Left lung (tissue), 10 donors: Measurements from ENCODE around the gene COL20A1. TPM values are rescaled to one million over a fixed set of nuclear protein-coding genes. Genes with fewer than 3 reads are reported as not detected.
A peak's percentile ranks its signal among the peaks of the same experiment; 100 is the strongest.

ENCODE experiments used
- ATAC-seq: fragments of 200-7000 bp; cut with Tn5 transposase; one replicate; pipeline ENCODE4 v1.9.1; 2020; ENCODE audit warnings: moderate library complexity
- DNase-seq, 4 donors: peaks; one replicate each; pipeline ENCODE4 v3.0.0-alpha.2; 2013 to 2020
- H3K27ac ChIP-seq, 2 donors: fragments of 200-600 bp; sonication (generic) in 1 of 2; one replicate each; pipeline versions ENCODE4 v1.5.0 to v1.8.0; 2020 to 2021
- H3K27me3 ChIP-seq, 2 donors: fragments of 200-600 bp; sonication (generic) in 1 of 2; one replicate each; pipeline versions ENCODE4 v1.5.0 to v1.8.0; 2020 to 2021
- H3K36me3 ChIP-seq, 2 donors: fragments of 200-600 bp; sonication (generic) in 1 of 2; one replicate each; pipeline versions ENCODE4 v1.5.0 to v1.8.0; 2020 to 2021
- H3K4me1 ChIP-seq, 2 donors: fragments of 200-600 bp; one replicate each; pipeline ENCODE4 v1.8.0; 2021
- H3K4me3 ChIP-seq, 2 donors: fragments of 200-600 bp; sonication (generic) in 1 of 2; one replicate each; pipeline versions ENCODE4 v1.5.0 to v1.8.0; 2020 to 2021; ENCODE audit warnings: mild to moderate bottlenecking in 1 of 2
- H3K9me3 ChIP-seq, 2 donors: fragments of 200-600 bp; sonication (generic) in 1 of 2; one replicate each; pipeline versions ENCODE4 v1.5.0 to v1.8.0; 2020 to 2021
- CTCF ChIP-seq, 2 donors: fragments of 200-600 bp; sonication (generic) in 1 of 2; IDR thresholded peaks; one replicate each; pipeline versions ENCODE4 v1.5.0 to v1.8.0; 2021; ENCODE audit warnings: antibody characterized with exemption in 2 of 2
- intact Hi-C, 2 donors: fragments of 100-400 bp; cut with DNase I; formaldehyde crosslinking; loops; one replicate each; pipeline versions ENCODE4 v1.11.2 to v1.14.2; 2022
- polyA plus RNA-seq, 6 donors: library from polyadenylated mRNA; unstranded; fragments of 120-200 nt; gene quantifications; one replicate each; pipeline ENCODE4 v1.2.1, GENCODE V29; 2013; ENCODE audit not compliant: insufficient read length in 6 of 6
- total RNA-seq, 2 donors: library from RNA; stranded (reverse); fragmentation: NEBNext Ultra II Directional; extraction: Animal tissue kit (Norgen Biotek cat#: 25700); gene quantifications; one replicate each; pipeline ENCODE4 v1.2.1, GENCODE V29; 2021
- donor health status: DM: no; HTN: yes; CAD: no.
- donor health status: DM: no; HTN: no; CAD: no.

The COL20A1 gene
- total and polyA plus RNA-seq, 8 donors, result 0.08 to 0.31 (median 0.24) TPM; not detected in 2

- H3K27me3 ChIP-seq, result peaks cover 0 to 83% of the 10 kb centered on the region in 2 donors
- DNase-seq, result peak in 1 of 4 donors; percentile 80
- ATAC-seq, result no peak
- no peaks in the 10 kb centered on the region for H3K9me3 ChIP-seq
- no peak overlapping the region for H3K4me3 ChIP-seq
- no peaks in the 10 kb centered on the region for H3K36me3 ChIP-seq
- no peak for TF ChIP-seq CTCF (IDR thresholded peaks at IDR 0.05)
- peaks cover 0 to 4% of the 10 kb centered on the region in 2 donors for H3K4me1 ChIP-seq
- intact Hi-C loops, result no loop called here
- no peak overlapping the region for H3K27ac ChIP-seq
Observed at GRCh38 chr20:63310265-63310991, 17.4 kb downstream of the COL20A1 start.

GRCh38 chr20:63311186-63311832, 18.3 kb downstream of the COL20A1 start:
- DNase-seq (peak in 1 of 4 donors; percentile 76), ATAC-seq (no peak)
- Histone ChIP-seq H3K36me3 (no peaks in the 10 kb centered on the region), H3K9me3 (no peaks in the 10 kb centered on the region), H3K27me3 (peaks cover 0 to 84% of the 10 kb centered on the region in 2 donors), H3K27ac (no peak overlapping the region), H3K4me1 (peaks cover 0 to 4% of the 10 kb centered on the region in 2 donors), H3K4me3 (no peak overlapping the region)
- TF ChIP-seq CTCF (IDR thresholded peaks at IDR 0.05), result no peak
- intact Hi-C loops, result no loop called here

- H3K27me3 ChIP-seq, result peaks cover 0 to 83% of the 10 kb centered on the region in 2 donors
- ATAC-seq (no peak), DNase-seq (peak in 1 of 4 donors; percentile 72)
- H3K27ac ChIP-seq, result no peak overlapping the region
- H3K4me1 ChIP-seq, result peaks cover 0 to 4% of the 10 kb centered on the region in 2 donors
- TF ChIP-seq CTCF (IDR thresholded peaks at IDR 0.05), result no peak
- intact Hi-C loops, result no loop called here
- H3K36me3 ChIP-seq, result no peaks in the 10 kb centered on the region
- no peak overlapping the region for H3K4me3 ChIP-seq
- H3K9me3 ChIP-seq, result no peaks in the 10 kb centered on the region
Observed at GRCh38 chr20:63311833-63312243, 18.9 kb downstream of the COL20A1 start.

- no peak overlapping the region for H3K27ac ChIP-seq
- no peak for ATAC-seq
- intact Hi-C loops, result no loop called here
- TF ChIP-seq CTCF (IDR thresholded peaks at IDR 0.05), result no peak
- H3K36me3 ChIP-seq, result no peaks in the 10 kb centered on the region
- H3K4me1 ChIP-seq, result peaks cover 0 to 4% of the 10 kb centered on the region in 2 donors
- H3K27me3 ChIP-seq, result peaks cover 0 to 79% of the 10 kb centered on the region in 2 donors
- no peaks in the 10 kb centered on the region for H3K9me3 ChIP-seq
- DNase-seq, result peak in 1 of 4 donors; percentile 40
- no peak overlapping the region for H3K4me3 ChIP-seq
Observed at GRCh38 chr20:63312273-63312672, 19.3 kb downstream of the COL20A1 start.

- peak; percentile 38 for ATAC-seq
Observed at GRCh38 chr20:63312690-63313348, 19.8 kb downstream of the COL20A1 start.

More at GRCh38 chr20:63312690-63313348, 19.8 kb downstream of the COL20A1 start:
- Histone ChIP-seq H3K27me3 (peaks cover 0 to 74% of the 10 kb centered on the region in 2 donors), H3K36me3 (no peaks in the 10 kb centered on the region), H3K4me3 (no peak overlapping the region), H3K4me1 (peaks cover 0 to 4% of the 10 kb centered on the region in 2 donors), H3K9me3 (no peaks in the 10 kb centered on the region), H3K27ac (no peak overlapping the region)
- no peak for TF ChIP-seq CTCF (IDR thresholded peaks at IDR 0.05)
- intact Hi-C loops, result no loop called here
- DNase-seq, result peak in 3 of 4 donors; percentile 77 to 96 (median 90)
